ENCODE data around the gene EXT2.

Gene EXT2

GRCh38 chr11:44068180-44068579, 27.3 kb upstream of the EXT2 start:
- no peak for DNase-seq (ENCODE audit: low spot score)
- in situ Hi-C loops (cut with MboI; ENCODE audit: low pct_unique_long_range_greater_than_20kb, low sequenced_read_pairs, unreplicated experiment), result no loop called here
- no peak for TF ChIP-seq CTCF (IDR thresholded peaks at IDR 0.05; ENCODE audit: extremely low read depth, insufficient read depth, missing control alignments)

GRCh38 chr11:44071157-44071556, 24.3 kb upstream of the EXT2 start:
- DNase-seq (ENCODE audit: low spot score), result no peak
- TF ChIP-seq CTCF (IDR thresholded peaks at IDR 0.05; ENCODE audit: extremely low read depth, insufficient read depth, missing control alignments), result no peak
- in situ Hi-C loops (cut with MboI; ENCODE audit: low pct_unique_long_range_greater_than_20kb, low sequenced_read_pairs, unreplicated experiment), result no loop called here

GRCh38 chr11:44072757-44073658, 22.5 kb upstream of the EXT2 start:
- in situ Hi-C loops (cut with MboI; ENCODE audit: low pct_unique_long_range_greater_than_20kb, low sequenced_read_pairs, unreplicated experiment), result no loop called here
- TF ChIP-seq CTCF (IDR thresholded peaks at IDR 0.05; ENCODE audit: extremely low read depth, insufficient read depth, missing control alignments), result no peak
- DNase-seq (ENCODE audit: low spot score), result no peak

- no peak for DNase-seq (ENCODE audit: low spot score)
- TF ChIP-seq CTCF (IDR thresholded peaks at IDR 0.05; ENCODE audit: extremely low read depth, insufficient read depth, missing control alignments), result no peak
- in situ Hi-C loops (cut with MboI; ENCODE audit: low pct_unique_long_range_greater_than_20kb, low sequenced_read_pairs, unreplicated experiment), result no loop called here
Observed at GRCh38 chr11:44078794-44079193, 16.7 kb upstream of the EXT2 start.

GRCh38 chr11:44079376-44079775, 16.1 kb upstream of the EXT2 start:
- no peak for TF ChIP-seq CTCF (IDR thresholded peaks at IDR 0.05; ENCODE audit: extremely low read depth, insufficient read depth, missing control alignments)
- in situ Hi-C loops (cut with MboI; ENCODE audit: low pct_unique_long_range_greater_than_20kb, low sequenced_read_pairs, unreplicated experiment), result no loop called here
- no peak for DNase-seq (ENCODE audit: low spot score)

- DNase-seq (ENCODE audit: low spot score), result no peak
- in situ Hi-C loops (cut with MboI; ENCODE audit: low pct_unique_long_range_greater_than_20kb, low sequenced_read_pairs, unreplicated experiment), result no loop called here
- no peak for TF ChIP-seq CTCF (IDR thresholded peaks at IDR 0.05; ENCODE audit: extremely low read depth, insufficient read depth, missing control alignments)
Observed at GRCh38 chr11:44080951-44081350, 14.5 kb upstream of the EXT2 start.
